Gastrocnemius medialis (tissue), 4 donors: ENCODE results near the gene MRPL42. TPM values are rescaled to one million over a fixed set of nuclear protein-coding genes. Genes with fewer than 3 reads are reported as not detected.

ENCODE experiments used
- ATAC-seq, 2 donors: fragments of 150-250 bp; one replicate each; pipeline ENCODE4 v1.9.1; 2016
- DNase-seq, 2 donors: peaks; one replicate each; pipeline ENCODE4 v3.0.0-alpha.2; 2019
- H3K27ac ChIP-seq, 4 donors: fragments of 200-600 bp; sonication (generic); 1 replicate in 1 of 4; 2 replicates in 3 of 4; pipeline ENCODE4 v1.5.1; 2016 to 2018; ENCODE audit warnings: mild to moderate bottlenecking in 2 of 4, moderate library complexity in 1 of 4
- H3K27me3 ChIP-seq, 3 donors: fragments of 200-600 bp; sonication (generic) in 2 of 3; 1 replicate in 1 of 3; 2 replicates in 2 of 3; pipeline versions ENCODE4 v1.5.1 to v1.6.0; 2016 to 2019; ENCODE audit warnings: mild to moderate bottlenecking in 1 of 3, moderate library complexity in 1 of 3
- H3K36me3 ChIP-seq, 2 donors: fragments of 200-600 bp; sonication (generic) in 1 of 2; one replicate each; pipeline ENCODE4 v1.5.1; 2017 to 2018
- H3K4me1 ChIP-seq, 2 donors: fragments of 200-600 bp; sonication (generic) in 1 of 2; one replicate each; pipeline ENCODE4 v1.5.1; 2016 to 2017; ENCODE audit warnings: mild to moderate bottlenecking in 2 of 2
- H3K4me3 ChIP-seq, 4 donors: fragments of 200-600 bp; sonication (generic) in 3 of 4; 1 replicate in 1 of 4; 2 replicates in 3 of 4; pipeline ENCODE4 v1.5.1; 2016 to 2019; ENCODE audit warnings: mild to moderate bottlenecking in 2 of 4
- H3K9me3 ChIP-seq, 3 donors: fragments of 200-600 bp; sonication (generic) in 2 of 3; 1 replicate in 1 of 3; 2 replicates in 2 of 3; pipeline ENCODE4 v1.5.1; 2016 to 2019
- CTCF ChIP-seq, 5 experiments: fragments of 450-650 bp in 3 of 5; fragments of 200-600 bp in 2 of 5; sonication (generic) in 2 of 5; IDR thresholded peaks in 4 of 5; conservative IDR thresholded peaks in 1 of 5; 1 replicate in 4 of 5; 2 replicates in 1 of 5; pipeline ENCODE4 v1.5.1; 2016 to 2019; ENCODE audit warnings: antibody characterized with exemption in 5 of 5, mild to moderate bottlenecking in 3 of 5, moderate library complexity in 3 of 5
- POLR2A ChIP-seq, 2 donors: fragments of 450-650 bp; IDR thresholded peaks; one replicate each; pipeline ENCODE4 v1.6.1; 2017; ENCODE audit warnings: antibody characterized with exemption in 2 of 2, mild to moderate bottlenecking in 2 of 2, moderate library complexity in 2 of 2
- in situ Hi-C, 4 donors: fragments of 200-750 bp; cut with MboI; loops; one replicate each; pipeline versions ENCODE4 v1.15.0 to v1.8.0; 2017; ENCODE audit warnings: low sequenced_read_pairs in 4 of 4
- intact Hi-C: fragments of 100-400 bp; cut with DNase I; formaldehyde crosslinking; loops from one replicate; pipeline ENCODE4 v1.15.1; 2023; ENCODE audit warnings: low total_unique reads
- total RNA-seq, 4 donors: library from RNA; depleted of rRNA; stranded (reverse); fragments of >200 nt; gene quantifications; one replicate each; pipeline versions ENCODE4 v1.1.0 to v1.2.3, GENCODE V29; 2016

MRPL42 gene
- total RNA-seq, 4 donors from 2014 or later, result 14.0 to 44.6 (median 34.8) TPM

- DNase-seq, result no peak
- intact Hi-C loops, result no loop called here
- no peak for ATAC-seq
Observed at GRCh38 chr12:93443576-93443975, 23.7 kb upstream of the MRPL42 start.

GRCh38 chr12:93447555-93448290 is 19.6 kb upstream of the MRPL42 start:
- intact Hi-C loops (no loop called here), in situ Hi-C loops (no loop called here)
- H3K9me3 ChIP-seq, result no peaks in the 10 kb centered on the region
- DNase-seq (no peak), ATAC-seq (no peak)
- H3K4me1 ChIP-seq, result peaks cover 6% of the 10 kb centered on the region in 2 donors
- no peak overlapping the region for H3K4me3 ChIP-seq
- H3K27ac ChIP-seq, result no peak overlapping the region
- H3K27me3 ChIP-seq, result no peaks in the 10 kb centered on the region
- no peak for TF ChIP-seq POLR2A (IDR thresholded peaks at IDR 0.05)
- TF ChIP-seq CTCF (IDR thresholded peaks at IDR 0.05 in 4 of 5, conservative IDR thresholded peaks at IDR 0.05 in 1 of 5), result no peak
- no peaks in the 10 kb centered on the region for H3K36me3 ChIP-seq

More at GRCh38 chr12:93443576-93443975, 23.7 kb upstream of the MRPL42 start:
- no peak for TF ChIP-seq POLR2A (IDR thresholded peaks at IDR 0.05)
- no peak for TF ChIP-seq CTCF (IDR thresholded peaks at IDR 0.05 in 4 of 5, conservative IDR thresholded peaks at IDR 0.05 in 1 of 5)
- Histone ChIP-seq H3K9me3 (no peaks in the 10 kb centered on the region), H3K4me3 (no peak overlapping the region), H3K4me1 (peaks cover 29 to 31% of the 10 kb centered on the region in 2 donors), H3K27ac (no peak overlapping the region), H3K36me3 (no peaks in the 10 kb centered on the region), H3K27me3 (no peaks in the 10 kb centered on the region)
- in situ Hi-C loops, result no loop called here

GRCh38 chr12:93448796-93449195 is 18.5 kb upstream of the MRPL42 start:
- peak; percentile 59 to 93 for ATAC-seq
- in situ Hi-C loops, result no loop called here
- no peaks in the 10 kb centered on the region for H3K27me3 ChIP-seq

GRCh38 chr12:93449277-93449676 is 18.0 kb upstream of the MRPL42 start:
- Histone ChIP-seq H3K27ac (no peak overlapping the region), H3K27me3 (no peaks in the 10 kb centered on the region), H3K4me3 (no peak overlapping the region), H3K36me3 (no peaks in the 10 kb centered on the region), H3K9me3 (no peaks in the 10 kb centered on the region), H3K4me1 (peaks cover 2 to 6% of the 10 kb centered on the region in 2 donors)
- ATAC-seq (no peak), DNase-seq (no peak)
- TF ChIP-seq POLR2A (IDR thresholded peaks at IDR 0.05) (no peak), CTCF (IDR thresholded peaks at IDR 0.05 in 4 of 5, conservative IDR thresholded peaks at IDR 0.05 in 1 of 5) (no peak)
- in situ Hi-C loops (no loop called here), intact Hi-C loops (no loop called here)

More at GRCh38 chr12:93448796-93449195, 18.5 kb upstream of the MRPL42 start:
- DNase-seq, result peak; percentile 34 to 48
- peaks cover 2 to 6% of the 10 kb centered on the region in 2 donors for H3K4me1 ChIP-seq
- H3K36me3 ChIP-seq, result no peaks in the 10 kb centered on the region
- H3K4me3 ChIP-seq, result no peak overlapping the region
- no peaks in the 10 kb centered on the region for H3K9me3 ChIP-seq
- peak overlapping the region in 1 of 4 donors; percentile 39 for H3K27ac ChIP-seq
- TF ChIP-seq POLR2A (IDR thresholded peaks at IDR 0.05) (no peak), CTCF (IDR thresholded peaks at IDR 0.05 in 4 of 5, conservative IDR thresholded peaks at IDR 0.05 in 1 of 5) (no peak)
- intact Hi-C loops, result no loop called here
